HL-60 (cell line): ENCODE data around the gene IKBKE.

Experiments
- DNase-seq, 2 experiments: peaks; one replicate each; pipeline ENCODE4 v3.0.0-alpha.2; 2010 to 2020; ENCODE audit warnings: low read depth in 1 of 2, low spot score in 1 of 2
- H3K27ac ChIP-seq: fragments of 250-450 bp; sonication (Bioruptor Pico); replicated peaks from 2 replicates; pipeline ENCODE4 v1.5.1; 2020; ENCODE audit warnings: mild to moderate bottlenecking, moderate library complexity
- H3K27me3 ChIP-seq: fragments of 250-450 bp; sonication (Bioruptor Pico); 2 replicates; pipeline ENCODE4 v1.5.1; 2021; ENCODE audit warnings: mild to moderate bottlenecking, moderate library complexity; ENCODE audit not compliant: insufficient read depth, poor library complexity, severe bottlenecking
- H3K4me3 ChIP-seq: replicated peaks from 2 replicates; pipeline ENCODE4 v1.5.1; 2011; ENCODE audit warnings: mild to moderate bottlenecking, control low read depth, low read length; ENCODE audit not compliant: insufficient read depth
- CTCF ChIP-seq: IDR thresholded peaks from one replicate; pipeline ENCODE4 v1.5.1; 2011; ENCODE audit warnings: low read length, control low read depth, inconsistent platforms; ENCODE audit not compliant: insufficient read depth
- GABPA ChIP-seq: IDR thresholded peaks from 2 replicates; pipeline ENCODE4 v1.6.1; 2012; ENCODE audit warnings: low read depth
- POLR2AphosphoS5 ChIP-seq: IDR thresholded peaks from 2 replicates; pipeline ENCODE4 v1.6.1; 2012; ENCODE audit warnings: low read depth
- REST ChIP-seq: IDR thresholded peaks from 2 replicates; pipeline ENCODE4 v1.6.1; 2012; ENCODE audit warnings: low read depth; ENCODE audit not compliant: insufficient replicate concordance
- SPI1 ChIP-seq: IDR thresholded peaks from 2 replicates; pipeline ENCODE4 v1.6.1; 2012; ENCODE audit warnings: low read depth, mild to moderate bottlenecking, borderline replicate concordance

The IKBKE gene

DNA sequence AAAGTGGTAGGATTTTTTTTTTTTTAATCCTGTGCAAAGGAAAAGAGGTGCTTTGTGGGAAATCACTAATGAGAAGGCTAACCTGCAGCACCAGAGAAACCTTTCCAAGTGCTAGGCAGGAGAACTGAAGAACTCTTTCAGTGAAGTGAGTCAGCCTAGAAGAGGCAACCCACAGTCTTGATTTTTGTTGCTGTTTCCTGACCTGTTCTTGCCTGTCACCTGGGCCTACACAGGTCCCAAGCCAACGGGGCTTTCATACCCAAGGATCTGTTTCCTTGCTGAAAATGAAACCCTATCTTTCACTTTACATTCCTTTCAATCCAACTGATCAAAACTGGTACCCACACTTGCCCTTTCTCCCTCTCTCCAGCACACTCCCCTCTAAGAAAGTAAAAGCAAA, 7.1 kb upstream of the IKBKE start:
- Histone ChIP-seq H3K4me3 (no peak overlapping the region), H3K27ac (no peak overlapping the region)

GRCh38 chr1:206463911-206464310, 6.4 kb upstream of the IKBKE start:
- no peak overlapping the region for H3K27ac ChIP-seq
- H3K4me3 ChIP-seq, result no peak overlapping the region
- H3K27me3 ChIP-seq, result no peaks in the 10 kb centered on the region
- TF ChIP-seq POLR2AphosphoS5 (no peak), SPI1 (no peak), REST (no peak), CTCF (no peak), GABPA (no peak)
- DNase-seq, result no peak

More for the DNA sequence above, 7.1 kb upstream of the IKBKE start:
- H3K27me3 ChIP-seq, result no peaks in the 10 kb centered on the region
- DNase-seq, result no peak
- TF ChIP-seq POLR2AphosphoS5, result no peak
- TF ChIP-seq REST, result no peak

GRCh38 chr1:206464456-206464964, 5.8 kb upstream of the IKBKE start:
- no peaks in the 10 kb centered on the region for H3K27me3 ChIP-seq
- no peak overlapping the region for H3K4me3 ChIP-seq
- DNase-seq, result no peak
- TF ChIP-seq SPI1, result no peak
- no peak for TF ChIP-seq POLR2AphosphoS5
- TF ChIP-seq CTCF, result no peak
- TF ChIP-seq GABPA, result no peak
- no peak for TF ChIP-seq REST
- no peak overlapping the region for H3K27ac ChIP-seq

DNA sequence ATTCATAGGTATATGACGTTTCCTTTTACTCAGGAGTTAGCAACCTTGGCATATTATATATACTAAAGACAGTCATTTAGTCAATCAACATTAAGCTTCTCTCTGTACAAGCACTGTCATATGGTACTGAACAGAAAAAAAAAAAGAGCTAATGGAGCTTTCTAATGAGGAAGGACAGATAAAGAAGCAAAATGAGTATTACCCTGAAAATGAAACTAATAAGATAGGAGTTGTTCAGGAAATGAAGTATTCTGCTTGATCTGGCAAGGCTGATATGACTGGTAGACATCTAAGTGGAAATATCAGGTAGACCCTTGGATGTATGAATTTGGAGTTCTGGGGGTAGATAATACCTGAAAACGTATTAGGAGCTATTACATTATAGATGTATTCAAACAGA, 4.3 kb upstream of the IKBKE start:
- DNase-seq, result no peak
- Histone ChIP-seq H3K27me3 (no peaks in the 10 kb centered on the region), H3K4me3 (no peak overlapping the region), H3K27ac (no peak overlapping the region)
- TF ChIP-seq SPI1 (no peak), GABPA (no peak), CTCF (no peak), POLR2AphosphoS5 (no peak), REST (no peak)
